IgD-negative memory B cell (primary cell): Measurements from ENCODE around the gene WWOX. TPM values are rescaled to one million over a fixed set of nuclear protein-coding genes. Genes with fewer than 3 reads are reported as not detected.

Experiments used
- H3K27ac Mint-ChIP-seq, 3 donors: one replicate each; pipeline ENCODE4 v1.8.0; 2020 to 2022; ENCODE audit warnings: mild to moderate bottlenecking in 3 of 3, mixed read lengths in 3 of 3, moderate library complexity in 1 of 3
- H3K27me3 Mint-ChIP-seq: one replicate; pipeline ENCODE4 v1.8.0; 2021; ENCODE audit warnings: mixed read lengths
- H3K36me3 Mint-ChIP-seq: one replicate; pipeline ENCODE4 v1.8.0; 2020; ENCODE audit warnings: mild to moderate bottlenecking, mixed read lengths
- H3K4me1 Mint-ChIP-seq, 3 donors: one replicate each; pipeline ENCODE4 v1.8.0; 2020 to 2022; ENCODE audit warnings: mixed read lengths in 3 of 3, mild to moderate bottlenecking in 1 of 3
- H3K4me3 Mint-ChIP-seq, 4 donors: one replicate each; pipeline ENCODE4 v1.8.0; 2020 to 2022; ENCODE audit warnings: mild to moderate bottlenecking in 4 of 4, mixed read lengths in 4 of 4, moderate library complexity in 3 of 4
- H3K9me3 Mint-ChIP-seq, 3 donors: one replicate each; pipeline ENCODE4 v1.8.0; 2020 to 2021; ENCODE audit warnings: mixed read lengths in 3 of 3, mild to moderate bottlenecking in 1 of 3
- polyA plus RNA-seq: library from polyadenylated mRNA; unstranded; fragments of 300-500 nt; fragmentation: Illumina TruSeq; gene quantifications from one replicate; pipeline ENCODE4 v1.2.3, GENCODE V29; 2021

Gene WWOX
- polyA plus RNA-seq, 1 donor from 2014 or later: 12.2 TPM

DNA sequence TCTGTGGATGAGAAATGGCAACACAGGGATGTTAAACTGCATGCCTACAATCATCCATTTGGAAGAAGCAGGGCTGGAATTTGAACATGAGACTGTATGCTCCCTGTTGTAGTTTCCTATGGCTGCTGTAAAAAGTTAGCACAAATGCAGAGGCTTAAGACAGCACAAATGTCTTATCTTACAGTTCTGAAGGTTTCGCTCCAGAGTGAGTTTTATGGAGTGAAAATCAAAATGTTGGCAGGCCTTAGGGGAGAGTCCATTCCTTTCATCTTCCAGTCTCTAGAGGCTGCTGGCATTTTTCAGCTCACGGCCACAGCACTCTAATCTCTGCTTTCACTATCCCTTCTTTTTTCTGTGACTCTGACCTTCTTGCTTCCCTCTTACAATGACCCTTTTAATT is 660.1 kb downstream of the WWOX start:
- Mint-ChIP-seq H3K4me3 (no peak overlapping the region), H3K4me1 (peaks cover 0 to 10% (median 7%) of the 10 kb centered on the region in 3 donors), H3K36me3 (no peaks in the 10 kb centered on the region), H3K9me3 (no peaks in the 10 kb centered on the region), H3K27me3 (no peaks in the 10 kb centered on the region), H3K27ac (no peak overlapping the region)

DNA sequence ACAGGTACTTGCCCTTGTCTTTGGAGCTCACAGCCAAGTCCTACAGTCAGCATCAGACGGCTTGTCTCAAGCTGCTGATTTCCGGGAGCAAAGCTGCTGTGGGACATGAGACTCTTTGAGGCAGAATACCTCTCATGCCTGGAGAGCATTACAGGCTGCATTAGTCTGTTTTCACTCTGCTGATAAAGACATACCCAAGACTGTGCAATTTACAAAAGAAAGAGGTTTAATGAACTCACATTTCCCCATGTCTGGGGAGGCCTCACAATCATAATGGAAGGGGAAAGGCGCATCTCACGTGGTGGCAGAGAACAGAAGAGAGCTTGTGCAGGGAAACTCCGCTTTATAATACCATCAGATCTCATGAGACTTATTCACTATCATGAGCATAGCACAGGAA is 661.2 kb downstream of the WWOX start:
- no peaks in the 10 kb centered on the region for H3K9me3 Mint-ChIP-seq
- H3K27me3 Mint-ChIP-seq: no peaks in the 10 kb centered on the region
- H3K27ac Mint-ChIP-seq: no peak overlapping the region
- no peak overlapping the region for H3K4me3 Mint-ChIP-seq
- H3K4me1 Mint-ChIP-seq: peaks cover 0 to 9% (median 8%) of the 10 kb centered on the region in 3 donors
- no peaks in the 10 kb centered on the region for H3K36me3 Mint-ChIP-seq

DNA sequence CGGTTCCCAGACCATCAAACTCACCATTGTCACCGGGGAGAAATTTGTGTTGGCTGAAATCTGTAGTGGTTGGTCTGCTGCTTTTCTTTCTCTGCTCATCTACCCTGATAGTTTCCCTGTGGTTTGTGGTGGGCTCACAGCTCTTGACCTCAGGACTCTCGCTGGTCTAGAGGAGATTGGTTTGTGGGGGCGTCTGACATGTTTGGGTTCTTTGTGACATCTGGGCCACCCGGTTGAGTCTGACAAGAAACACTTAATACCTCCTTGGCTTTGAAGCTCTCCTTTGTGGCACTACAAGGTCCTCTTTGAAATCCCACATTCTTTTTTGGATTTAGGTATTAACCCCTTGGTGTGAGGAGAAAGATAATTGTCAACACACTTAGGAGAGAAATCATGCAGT is 662.0 kb downstream of the WWOX start:
- no peaks in the 10 kb centered on the region for H3K27me3 Mint-ChIP-seq
- peaks cover 0 to 9% (median 8%) of the 10 kb centered on the region in 3 donors for H3K4me1 Mint-ChIP-seq
- H3K9me3 Mint-ChIP-seq: no peaks in the 10 kb centered on the region
- H3K27ac Mint-ChIP-seq: no peak overlapping the region
- no peaks in the 10 kb centered on the region for H3K36me3 Mint-ChIP-seq
- H3K4me3 Mint-ChIP-seq: no peak overlapping the region

DNA sequence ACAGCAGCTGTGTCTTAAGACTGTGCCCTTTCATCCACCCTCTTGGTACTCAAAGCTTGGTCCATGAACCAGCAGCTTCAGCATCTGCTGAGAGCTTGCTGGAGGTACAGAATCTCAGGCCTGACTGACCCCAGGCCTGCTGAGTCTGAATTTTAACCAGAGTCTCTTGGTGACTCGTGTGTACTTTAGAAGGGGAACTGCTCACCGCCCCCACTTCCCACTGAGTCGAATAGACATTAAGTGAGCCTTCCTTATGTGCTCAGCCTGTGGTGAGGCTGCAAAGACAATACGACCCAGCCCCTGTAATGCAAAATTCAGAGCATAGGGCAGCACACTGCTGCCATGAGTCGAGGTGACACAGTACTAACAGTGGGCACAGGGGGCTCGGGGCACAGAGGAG is 662.8 kb downstream of the WWOX start:
- Mint-ChIP-seq H3K9me3 (no peaks in the 10 kb centered on the region), H3K4me3 (peak overlapping the region in 1 of 4 donors; percentile 33), H3K4me1 (peaks cover 0 to 9% (median 8%) of the 10 kb centered on the region in 3 donors), H3K36me3 (no peaks in the 10 kb centered on the region), H3K27ac (no peak overlapping the region), H3K27me3 (no peaks in the 10 kb centered on the region)

DNA sequence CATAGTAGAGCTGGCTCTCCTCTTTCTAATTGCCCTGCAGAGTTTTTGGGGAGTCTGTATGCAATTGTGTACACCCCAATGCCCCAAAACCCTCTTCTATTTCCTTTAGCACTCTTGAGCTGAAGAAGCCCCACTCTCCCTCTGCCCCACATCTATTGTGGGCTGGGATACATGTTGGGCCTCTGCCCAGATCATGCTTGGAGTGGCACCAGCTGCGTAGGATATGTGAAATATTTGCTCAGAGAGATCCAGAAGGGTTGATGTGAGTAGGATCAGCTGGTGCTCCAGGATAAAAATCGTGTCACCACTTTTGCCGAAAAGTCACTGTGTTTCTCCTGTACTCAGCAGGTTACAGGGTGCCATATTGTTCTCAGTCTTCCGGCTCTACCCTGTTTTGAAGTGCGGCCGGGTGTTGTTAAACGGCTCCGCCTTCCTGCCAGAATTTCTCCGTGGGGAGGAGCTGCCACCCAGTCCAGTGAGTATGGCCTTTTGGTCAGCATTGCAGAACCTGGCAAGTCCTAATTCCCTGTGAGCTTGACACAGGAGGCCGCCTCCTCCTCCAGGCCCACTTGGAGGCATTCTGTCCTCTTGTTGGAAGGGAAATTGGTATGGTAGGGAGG is 664.5 kb downstream of the WWOX start:
- no peak overlapping the region for H3K4me3 Mint-ChIP-seq
- H3K27me3 Mint-ChIP-seq: no peaks in the 10 kb centered on the region
- H3K9me3 Mint-ChIP-seq: no peaks in the 10 kb centered on the region
- peaks cover 5 to 20% (median 14%) of the 10 kb centered on the region in 3 donors for H3K4me1 Mint-ChIP-seq
- peaks cover 2% of the 10 kb centered on the region for H3K36me3 Mint-ChIP-seq
- no peak overlapping the region for H3K27ac Mint-ChIP-seq

DNA sequence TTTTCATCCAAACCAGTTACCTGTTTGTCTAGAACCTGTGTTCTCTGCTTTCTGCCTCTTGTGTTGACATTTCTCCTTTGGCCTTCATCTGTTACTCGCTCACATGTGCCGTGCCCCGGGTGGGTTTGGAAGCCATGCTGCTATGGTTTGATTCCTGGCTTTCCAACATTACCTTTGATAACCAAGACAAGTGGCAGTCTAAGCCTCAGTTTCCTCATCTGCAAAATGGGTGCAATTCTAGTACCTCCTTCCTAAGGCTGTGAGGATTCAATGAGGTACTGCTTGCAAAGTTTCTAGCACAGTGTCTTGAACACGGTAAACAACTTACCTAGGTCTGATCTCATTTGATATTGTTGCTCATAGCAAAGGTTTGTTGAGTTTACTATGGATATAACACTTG is 665.0 kb downstream of the WWOX start:
- H3K4me3 Mint-ChIP-seq: no peak overlapping the region
- H3K9me3 Mint-ChIP-seq: no peaks in the 10 kb centered on the region
- H3K4me1 Mint-ChIP-seq: peaks cover 5 to 23% (median 15%) of the 10 kb centered on the region in 3 donors
- H3K27me3 Mint-ChIP-seq: no peaks in the 10 kb centered on the region
- peaks cover 3% of the 10 kb centered on the region for H3K36me3 Mint-ChIP-seq
- peak overlapping the region in 1 of 3 donors; percentile 29 for H3K27ac Mint-ChIP-seq

DNA sequence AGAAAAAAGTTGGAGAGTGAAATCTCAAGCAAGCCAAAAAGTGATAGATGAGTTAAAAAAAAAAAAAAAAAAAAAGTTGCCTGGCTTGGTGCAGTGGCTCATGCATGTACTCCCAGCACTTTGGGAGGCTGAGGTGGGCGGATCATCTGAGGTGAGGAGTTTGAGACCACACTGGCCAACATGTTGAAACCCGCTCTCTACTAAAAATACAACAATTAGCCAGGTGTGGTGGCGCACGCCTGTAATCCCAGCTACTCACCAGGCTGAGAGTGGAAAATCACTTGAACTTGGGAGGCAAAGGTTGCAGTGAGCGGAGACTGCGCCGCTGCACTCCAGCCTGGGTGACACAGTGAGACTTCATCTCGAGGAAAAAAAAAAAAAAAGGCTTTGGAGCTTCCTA is 668.8 kb downstream of the WWOX start:
- Mint-ChIP-seq H3K36me3 (peaks cover 3% of the 10 kb centered on the region), H3K4me1 (peaks cover 12 to 24% (median 13%) of the 10 kb centered on the region in 3 donors), H3K4me3 (peak overlapping the region in 2 of 4 donors; percentile 59 to 87), H3K27me3 (no peaks in the 10 kb centered on the region), H3K27ac (no peak overlapping the region), H3K9me3 (no peaks in the 10 kb centered on the region)

DNA sequence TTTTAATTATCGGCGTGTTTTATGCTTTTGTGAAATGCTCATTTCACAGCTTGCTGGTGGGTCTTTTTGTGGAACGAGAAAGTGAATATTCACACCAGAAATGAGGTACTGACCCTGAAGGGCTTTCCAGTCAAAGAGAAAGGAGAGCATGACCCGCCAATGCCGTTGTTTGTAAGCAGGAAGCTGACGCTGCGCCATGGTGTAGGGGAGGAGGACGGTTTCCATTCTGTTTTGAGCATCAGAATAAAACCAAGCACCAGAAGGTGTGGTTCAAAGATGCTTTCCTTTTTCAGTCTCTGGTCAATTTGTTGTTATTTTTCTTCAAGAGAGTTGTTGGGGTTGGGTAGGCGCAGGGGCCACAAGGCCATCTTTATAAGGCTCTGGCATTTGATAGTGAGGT is 669.3 kb downstream of the WWOX start:
- no peaks in the 10 kb centered on the region for H3K27me3 Mint-ChIP-seq
- H3K27ac Mint-ChIP-seq: peak overlapping the region in 1 of 3 donors; percentile 61
- no peaks in the 10 kb centered on the region for H3K9me3 Mint-ChIP-seq
- H3K36me3 Mint-ChIP-seq: peaks cover 3% of the 10 kb centered on the region
- peaks cover 12 to 24% (median 13%) of the 10 kb centered on the region in 3 donors for H3K4me1 Mint-ChIP-seq
- peak overlapping the region; percentile 16 to 88 (median 68) for H3K4me3 Mint-ChIP-seq

DNA sequence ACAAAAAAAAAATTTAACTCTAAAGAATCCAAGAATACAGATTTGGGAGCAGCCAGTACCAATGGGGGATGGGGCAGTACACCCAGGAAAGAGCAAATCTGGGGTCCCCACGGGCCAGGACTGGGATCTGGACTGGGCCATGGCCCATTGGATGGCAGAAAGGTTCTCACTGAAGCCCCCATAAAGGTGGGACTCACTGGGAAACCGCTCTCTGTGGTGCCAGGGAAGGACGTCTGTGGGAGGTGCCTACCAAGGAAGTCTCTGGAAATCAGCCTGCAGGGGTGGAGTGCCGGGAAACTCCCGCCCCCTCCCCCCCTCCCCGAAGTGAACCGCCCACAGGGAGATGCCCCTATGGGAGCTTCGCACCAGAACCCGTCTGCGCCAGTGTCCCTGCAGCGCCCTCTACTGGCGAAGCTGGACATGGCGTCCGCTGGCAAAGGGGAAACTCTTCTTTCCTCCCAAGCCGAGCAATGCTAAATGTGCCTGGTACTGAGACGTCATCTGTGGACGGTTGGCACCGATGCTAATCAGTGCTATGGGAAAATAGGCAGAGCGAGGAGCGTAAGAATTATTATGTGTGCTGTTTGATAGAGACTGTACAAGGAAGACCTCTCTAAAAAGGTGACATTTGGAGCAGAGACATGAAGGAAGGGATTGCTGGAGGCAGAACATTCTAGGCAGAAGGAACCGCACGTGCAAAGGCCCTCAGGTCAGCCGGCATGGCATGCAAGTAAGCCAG is 671.1 kb downstream of the WWOX start:
- H3K27ac Mint-ChIP-seq: peak overlapping the region in 2 of 3 donors; percentile 57 to 76
- H3K9me3 Mint-ChIP-seq: no peaks in the 10 kb centered on the region
- peak overlapping the region in 2 of 4 donors; percentile 21 to 55 for H3K4me3 Mint-ChIP-seq

DNA sequence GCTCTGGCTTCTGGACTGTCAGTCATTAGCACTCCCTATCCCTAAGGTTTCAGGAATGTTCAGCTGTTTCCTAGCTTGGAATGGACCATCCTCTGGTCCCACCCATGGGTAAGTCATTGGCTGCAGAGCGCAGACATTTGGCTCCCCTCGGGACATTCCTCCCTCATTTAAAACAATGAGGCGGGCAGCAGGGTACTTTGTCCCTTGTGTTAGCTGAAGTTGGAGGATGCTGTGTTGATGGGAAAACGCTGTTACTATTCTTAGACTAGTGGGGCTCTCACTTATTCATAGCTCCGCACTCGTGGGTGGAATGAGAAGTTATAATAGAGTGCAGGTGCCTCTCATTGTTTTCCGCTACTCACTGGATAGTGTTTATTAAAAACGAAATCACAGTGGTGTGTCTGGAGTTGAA is 673.8 kb downstream of the WWOX start:
- H3K27me3 Mint-ChIP-seq: peaks cover 6% of the 10 kb centered on the region
- H3K4me1 Mint-ChIP-seq: peaks cover 12 to 14% (median 13%) of the 10 kb centered on the region in 3 donors
- no peak overlapping the region for H3K4me3 Mint-ChIP-seq
- peak overlapping the region in 1 of 3 donors; percentile 39 for H3K27ac Mint-ChIP-seq
- no peaks in the 10 kb centered on the region for H3K9me3 Mint-ChIP-seq
- peaks cover 3% of the 10 kb centered on the region for H3K36me3 Mint-ChIP-seq

More for the DNA sequence above, 671.1 kb downstream of the WWOX start:
- Mint-ChIP-seq H3K36me3 (peaks cover 3% of the 10 kb centered on the region), H3K27me3 (no peaks in the 10 kb centered on the region), H3K4me1 (peaks cover 12 to 19% (median 13%) of the 10 kb centered on the region in 3 donors)

DNA sequence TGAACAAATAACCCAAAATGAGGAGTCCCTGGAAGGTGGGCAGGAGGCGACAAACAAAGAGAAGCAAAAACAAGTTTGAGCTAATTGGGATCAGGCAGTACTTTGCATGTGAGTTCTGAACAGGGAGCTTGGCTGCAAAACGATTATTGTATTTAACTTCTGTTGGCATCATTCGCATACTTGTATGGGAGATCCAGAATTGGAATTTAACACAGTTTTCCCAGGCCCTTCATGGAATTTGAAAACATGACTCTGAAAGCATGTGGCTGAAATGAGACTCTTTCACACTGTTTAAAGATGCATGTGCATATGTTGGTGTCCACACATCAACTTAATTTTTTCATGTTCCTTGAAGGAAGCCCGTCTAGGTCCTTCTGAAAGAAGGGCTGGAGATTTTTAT is 674.3 kb downstream of the WWOX start:
- Mint-ChIP-seq H3K27me3 (peaks cover 7% of the 10 kb centered on the region), H3K4me3 (no peak overlapping the region), H3K36me3 (peaks cover 3% of the 10 kb centered on the region), H3K9me3 (no peaks in the 10 kb centered on the region), H3K4me1 (peaks cover 10 to 14% (median 12%) of the 10 kb centered on the region in 3 donors), H3K27ac (peak overlapping the region in 1 of 3 donors; percentile 39)

DNA sequence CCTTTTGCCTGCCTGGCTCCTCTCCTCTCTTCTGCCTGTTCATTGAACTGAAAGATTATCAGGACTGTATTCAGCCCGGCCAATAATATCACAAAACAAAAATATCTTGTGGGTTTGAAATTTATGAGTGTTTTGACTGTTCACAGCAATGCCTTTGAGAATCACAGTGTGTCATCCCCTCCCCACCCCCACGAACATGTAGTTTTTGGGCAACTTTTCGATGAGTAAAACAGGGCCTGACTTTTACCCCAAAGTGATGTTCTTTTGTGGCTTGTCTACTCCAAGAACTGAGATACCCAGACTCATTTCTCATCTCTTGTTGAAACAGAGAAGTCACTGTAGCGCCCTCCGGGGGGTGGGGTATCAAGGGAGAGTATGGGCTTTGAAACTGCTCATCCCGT is 675.7 kb downstream of the WWOX start:
- H3K27ac Mint-ChIP-seq: no peak overlapping the region
- peak overlapping the region in 1 of 4 donors; percentile 28 for H3K4me3 Mint-ChIP-seq
- no peaks in the 10 kb centered on the region for H3K9me3 Mint-ChIP-seq
- peaks cover 7% of the 10 kb centered on the region for H3K27me3 Mint-ChIP-seq
- H3K36me3 Mint-ChIP-seq: no peaks in the 10 kb centered on the region
- H3K4me1 Mint-ChIP-seq: peaks cover 7 to 10% (median 10%) of the 10 kb centered on the region in 3 donors

DNA sequence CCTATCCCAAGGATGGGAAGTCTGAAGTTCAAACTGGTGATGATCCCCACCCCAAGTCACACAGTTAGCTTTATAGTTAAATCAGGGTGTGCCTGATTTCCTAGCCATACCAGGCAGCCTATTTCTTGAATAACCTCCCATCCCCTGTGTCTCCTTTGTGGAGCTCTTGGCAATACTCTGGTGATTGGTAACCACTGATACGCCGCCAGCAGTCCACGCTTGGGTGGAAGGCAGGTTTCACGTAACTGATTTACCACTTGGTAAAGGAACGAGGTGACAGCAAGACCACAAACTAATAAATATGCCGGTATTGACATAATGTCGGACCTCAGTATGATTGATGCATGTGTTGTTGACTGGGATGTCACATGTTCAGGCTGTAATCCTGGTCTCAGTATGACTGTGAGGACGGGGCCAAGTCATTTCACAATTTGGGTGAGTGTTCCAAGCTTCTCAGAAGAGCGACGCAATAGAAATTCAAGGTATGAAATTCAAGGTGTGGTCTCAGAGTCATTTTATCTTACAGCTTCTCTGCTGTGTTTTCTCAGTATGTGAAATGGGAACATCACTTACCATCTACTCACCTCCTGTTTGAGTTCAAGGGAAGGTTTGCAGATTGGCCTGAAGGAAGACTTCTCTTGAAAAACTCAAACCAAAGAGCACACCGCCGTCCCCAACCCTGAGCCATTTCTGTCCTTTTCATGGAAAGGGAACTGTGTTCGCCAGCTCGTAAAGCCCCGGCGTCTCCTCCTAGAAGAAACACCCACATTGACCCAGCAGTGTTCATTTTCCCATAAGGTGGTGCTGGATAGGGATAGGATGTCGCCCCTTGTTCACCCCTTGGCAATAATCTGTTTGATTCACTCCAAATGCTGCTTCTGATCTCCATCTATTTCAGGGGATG is 678.9 kb downstream of the WWOX start:
- peaks cover 2 to 5% (median 5%) of the 10 kb centered on the region in 3 donors for H3K4me1 Mint-ChIP-seq
- no peak overlapping the region for H3K27ac Mint-ChIP-seq
- H3K9me3 Mint-ChIP-seq: no peaks in the 10 kb centered on the region
- no peak overlapping the region for H3K4me3 Mint-ChIP-seq
- H3K27me3 Mint-ChIP-seq: peaks cover 10% of the 10 kb centered on the region
- peaks cover 4% of the 10 kb centered on the region for H3K36me3 Mint-ChIP-seq

DNA sequence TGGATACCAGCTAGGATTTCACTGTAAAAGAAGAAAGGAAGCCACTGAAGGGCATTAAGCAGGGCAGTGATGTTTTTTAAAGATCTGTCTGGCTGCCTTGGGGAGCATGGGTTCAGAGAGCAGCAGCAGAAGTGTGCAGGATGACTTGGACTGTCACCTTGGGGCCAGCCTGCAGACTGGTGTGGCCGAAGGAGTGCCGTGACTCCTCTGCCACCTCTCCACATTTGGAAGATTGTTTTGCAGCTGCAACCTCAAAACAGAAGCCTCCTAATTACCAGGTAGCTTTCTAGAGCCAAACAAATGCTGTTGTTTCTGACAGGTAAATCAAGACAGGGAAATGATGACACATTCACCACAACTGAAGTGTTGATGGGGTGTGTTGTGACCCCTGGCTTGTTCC is 681.4 kb downstream of the WWOX start:
- peaks cover 4% of the 10 kb centered on the region for H3K36me3 Mint-ChIP-seq
- H3K4me3 Mint-ChIP-seq: no peak overlapping the region
- H3K4me1 Mint-ChIP-seq: peaks cover 2 to 5% (median 5%) of the 10 kb centered on the region in 3 donors
- H3K27me3 Mint-ChIP-seq: peaks cover 10% of the 10 kb centered on the region
- H3K27ac Mint-ChIP-seq: no peak overlapping the region
- no peaks in the 10 kb centered on the region for H3K9me3 Mint-ChIP-seq

DNA sequence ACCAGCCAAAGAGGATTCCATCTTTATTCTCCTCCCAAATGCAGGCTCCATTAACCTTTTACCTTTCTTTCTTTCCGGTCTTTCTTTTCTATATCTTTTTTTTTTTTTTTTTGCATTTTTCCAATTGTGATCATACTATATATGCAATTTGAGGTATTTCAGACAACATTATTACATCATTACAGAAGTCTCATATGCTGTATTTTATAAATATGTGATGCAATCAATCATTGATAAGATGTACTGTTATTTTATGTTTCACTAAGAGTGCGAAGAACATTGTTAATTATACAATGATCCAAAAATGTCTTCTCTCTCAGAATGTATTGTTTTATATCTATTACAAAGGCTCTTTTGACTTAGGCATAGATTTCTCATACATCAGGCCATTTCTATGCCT is 683.1 kb downstream of the WWOX start:
- Mint-ChIP-seq H3K4me1 (peaks cover 2 to 5% (median 5%) of the 10 kb centered on the region in 3 donors), H3K36me3 (peaks cover 4% of the 10 kb centered on the region), H3K27ac (no peak overlapping the region), H3K4me3 (no peak overlapping the region), H3K9me3 (peaks cover 0 to 4% (median 0%) of the 10 kb centered on the region in 3 donors), H3K27me3 (peaks cover 7% of the 10 kb centered on the region)
